HEK293 (cell line): ENCODE measurements around the gene NPAS1.

Experiments used
- CTCF ChIA-PET: fragments of 350-600 bp; formaldehyde crosslinking; extraction: SDS; loops from one replicate; lab custom pipeline; 2021; ENCODE audit warnings: antibody characterized with exemption; lab: Yijun Ruan, JAX
- POLR2A ChIA-PET: fragments of 300-600 bp; formaldehyde crosslinking; extraction: SDS; loops from one replicate; lab custom pipeline; 2020; ENCODE audit warnings: antibody characterized with exemption, inconsistent platforms; lab: Yijun Ruan, JAX
- H3K27ac ChIP-seq: fragments of 200-500 bp; sonication (Bioruptor generic); 2 replicates; pipeline ENCODE4 v1.5.1; 2014; ENCODE audit warnings: low read depth, low read length, control low read depth, inconsistent platforms; ENCODE audit errors: extremely low read depth
- H3K36me3 ChIP-seq, 2 experiments: fragments of 200-500 bp in 1 of 2; sonication (Bioruptor generic) in 1 of 2; 1 replicate in 1 of 2; 2 replicates in 1 of 2; pipeline ENCODE4 v1.5.1; 2014 to 2017; ENCODE audit warnings: inconsistent platforms in 2 of 2, low read length in 2 of 2; ENCODE audit not compliant: control insufficient read depth in 2 of 2, insufficient read depth in 1 of 2
- H3K4me1 ChIP-seq: fragments of 200-500 bp; sonication (Bioruptor generic); 2 replicates; pipeline ENCODE4 v1.5.1; 2014; ENCODE audit warnings: mild to moderate bottlenecking, low read length, inconsistent platforms; ENCODE audit not compliant: control insufficient read depth, insufficient read depth
- H3K4me3 ChIP-seq: 2 replicates; pipeline ENCODE4 v1.5.1; 2011; ENCODE audit warnings: low read depth, mild to moderate bottlenecking, control low read depth, low read length, moderate library complexity
- H3K9me3 ChIP-seq: fragments of 200-500 bp; sonication (Bioruptor generic); 2 replicates; pipeline ENCODE4 v1.5.1; 2014; ENCODE audit warnings: low read depth, low read length, inconsistent platforms; ENCODE audit not compliant: control insufficient read depth, insufficient read depth
- KLF1 ChIP-seq: fragments of 450-650 bp; formaldehyde crosslinking; IDR thresholded peaks from 2 replicates; pipeline ENCODE4 v1.5.1; 2016; ENCODE audit warnings: missing biosample characterization, missing genetic modification characterization
- MZF1 ChIP-seq: fragments of 450-650 bp; formaldehyde crosslinking; IDR thresholded peaks from 2 replicates; pipeline ENCODE4 v1.5.1; 2017; ENCODE audit warnings: missing biosample characterization, missing genetic modification characterization, borderline replicate concordance
- SALL2 ChIP-seq: fragments of 450-650 bp; formaldehyde crosslinking; IDR thresholded peaks from 2 replicates; pipeline ENCODE4 v1.5.0; 2017; ENCODE audit warnings: missing biosample characterization, mild to moderate bottlenecking, missing genetic modification characterization, borderline replicate concordance
- TRIM28 ChIP-seq: IDR thresholded peaks from 2 replicates; pipeline ENCODE4 v1.6.1; 2011; ENCODE audit warnings: low read length, control low read depth, borderline replicate concordance
- TSHZ1 ChIP-seq: fragments of 450-650 bp; formaldehyde crosslinking; IDR thresholded peaks from 2 replicates; pipeline ENCODE4 v1.5.1; 2016; ENCODE audit warnings: missing biosample characterization, missing genetic modification characterization, borderline replicate concordance
- ZIC2 ChIP-seq: fragments of 450-650 bp; formaldehyde crosslinking; IDR thresholded peaks from 2 replicates; pipeline ENCODE4 v1.5.1; 2016; ENCODE audit warnings: missing biosample characterization, missing genetic modification characterization
- ZNF148 ChIP-seq: fragments of 450-650 bp; formaldehyde crosslinking; IDR thresholded peaks from 2 replicates; pipeline ENCODE4 v1.5.0; 2017; ENCODE audit warnings: missing biosample characterization, missing genetic modification characterization, borderline replicate concordance
- ZNF266 ChIP-seq: fragments of 450-650 bp; formaldehyde crosslinking; IDR thresholded peaks from 2 replicates; pipeline ENCODE4 v1.5.1; 2016; ENCODE audit warnings: missing biosample characterization, missing genetic modification characterization, low read depth
- ZNF292 ChIP-seq: fragments of 450-650 bp; formaldehyde crosslinking; IDR thresholded peaks from 2 replicates; pipeline ENCODE4 v1.5.1; 2016; ENCODE audit warnings: low read depth, missing biosample characterization, missing genetic modification characterization, borderline replicate concordance
- ZNF37A ChIP-seq: fragments of 450-650 bp; IDR thresholded peaks from 2 replicates; pipeline ENCODE4 v1.5.1; 2018; ENCODE audit warnings: missing biosample characterization, missing genetic modification characterization
- ZNF530 ChIP-seq: fragments of 450-650 bp; formaldehyde crosslinking; IDR thresholded peaks from 2 replicates; pipeline ENCODE4 v1.5.1; 2016; ENCODE audit warnings: low read depth, missing biosample characterization, missing genetic modification characterization
- ZNF658 ChIP-seq: fragments of 450-650 bp; formaldehyde crosslinking; IDR thresholded peaks from 2 replicates; pipeline ENCODE4; 2016; ENCODE audit warnings: missing biosample characterization, missing genetic modification characterization
- ZNF664 ChIP-seq: fragments of 450-650 bp; formaldehyde crosslinking; IDR thresholded peaks from 2 replicates; pipeline ENCODE4 v1.5.1; 2016; ENCODE audit warnings: missing biosample characterization, missing genetic modification characterization
- ZNF670 ChIP-seq: fragments of 450-650 bp; formaldehyde crosslinking; IDR thresholded peaks from 2 replicates; pipeline ENCODE4 v1.5.1; 2016; ENCODE audit warnings: missing biosample characterization, missing genetic modification characterization, low read depth
- ZNF701 ChIP-seq: fragments of 450-650 bp; formaldehyde crosslinking; IDR thresholded peaks from 2 replicates; pipeline ENCODE4 v1.5.1; 2016; ENCODE audit warnings: missing biosample characterization, missing genetic modification characterization
- ZNF704 ChIP-seq: fragments of 450-650 bp; formaldehyde crosslinking; IDR thresholded peaks from 2 replicates; pipeline ENCODE4 v1.5.1; 2016; ENCODE audit warnings: missing biosample characterization, missing genetic modification characterization
- ZNF837 ChIP-seq: fragments of 450-650 bp; formaldehyde crosslinking; IDR thresholded peaks from 2 replicates; pipeline ENCODE4 v1.5.1; 2016; ENCODE audit warnings: missing biosample characterization, missing genetic modification characterization

The NPAS1 gene

GRCh38 chr19:47093254-47093653 lies 73.6 kb downstream of the NPAS1 start:
- Histone ChIP-seq H3K36me3 (peaks cover 54 to 90% of the 10 kb centered on the region in 2 experiments), H3K27ac (peak overlapping the region; percentile 46; the same call in 1 of the 2 replicates), H3K4me1 (no peaks in the 10 kb centered on the region), H3K4me3 (no peak overlapping the region), H3K9me3 (no peaks in the 10 kb centered on the region)
- TF ChIP-seq TRIM28 (no peak), ZNF530 (tag by site-specific recombination) (no peak), MZF1 (tag by site-specific recombination) (no peak), ZNF837 (tag by site-specific recombination) (no peak), ZNF704 (tag by site-specific recombination) (no peak)
- POLR2A ChIA-PET: interaction anchor here (3.1 kb wide), 1 partner anchor 20 kb away, joined by 10 read pairs; the partner anchor contains the start of gene ZC3H4
- CTCF ChIA-PET: no interaction called here

GRCh38 chr19:47093841-47094240 lies 74.2 kb downstream of the NPAS1 start:
- H3K4me3 ChIP-seq: no peak overlapping the region
- ChIA-PET CTCF (interaction anchor here (0.5 to 1.0 kb wide), 4 partner anchors 10 to 220 kb away, joined by 3 to 4 read pairs (median 3); partner anchors contain the start of gene ZC3H4), POLR2A (no interaction called here)
- no peak for TF ChIP-seq ZNF266 (tag by site-specific recombination)
- TF ChIP-seq ZNF664 (tag by site-specific recombination): peak; percentile 31; the same call in 1 of the 2 replicates
- TF ChIP-seq ZNF148: no peak
- no peak for TF ChIP-seq ZNF670 (tag by site-specific recombination)
- TF ChIP-seq ZNF658: no peak
- no peak for TF ChIP-seq ZNF37A
- H3K9me3 ChIP-seq: no peaks in the 10 kb centered on the region
- peaks cover 48 to 85% of the 10 kb centered on the region in 2 experiments for H3K36me3 ChIP-seq
- peak overlapping the region; percentile 46; the same call in 1 of the 2 replicates for H3K27ac ChIP-seq
- no peaks in the 10 kb centered on the region for H3K4me1 ChIP-seq

- Histone ChIP-seq H3K4me3 (no peak overlapping the region), H3K27ac (peak overlapping the region; percentile 0; the same call in 1 of the 2 replicates), H3K36me3 (peaks cover 41 to 77% of the 10 kb centered on the region in 2 experiments), H3K4me1 (no peaks in the 10 kb centered on the region), H3K9me3 (no peaks in the 10 kb centered on the region)
- no peak for TF ChIP-seq SALL2 (tag by site-specific recombination)
- TF ChIP-seq ZIC2 (tag by site-specific recombination): peak; percentile 33; the same call in 1 of the 2 replicates
- no peak for TF ChIP-seq ZNF292 (tag by site-specific recombination)
- TF ChIP-seq TSHZ1 (tag by site-specific recombination): no peak
- no peak for TF ChIP-seq ZNF701 (tag by site-specific recombination)
- no peak for TF ChIP-seq ZNF704 (tag by site-specific recombination)
- peak; percentile 33; the same call in 1 of the 2 replicates for TF ChIP-seq KLF1
- POLR2A ChIA-PET: no interaction called here
- CTCF ChIA-PET: interaction anchor here (0.6 to 1.4 kb wide), 3 partner anchors 18 to 152 kb away, joined by 3 to 5 read pairs (median 3); partner anchors contain the start of gene ZC3H4
Observed at GRCh38 chr19:47094557-47095475, 75.2 kb downstream of the NPAS1 start.
